Measurements from ENCODE around the gene LAMA4.
"Not testable (repeated sequence)": the region's sequence is repeated elsewhere in the genome, so short reads cannot be mapped to it uniquely, and the experiment has no call there.

The LAMA4 gene

DNA sequence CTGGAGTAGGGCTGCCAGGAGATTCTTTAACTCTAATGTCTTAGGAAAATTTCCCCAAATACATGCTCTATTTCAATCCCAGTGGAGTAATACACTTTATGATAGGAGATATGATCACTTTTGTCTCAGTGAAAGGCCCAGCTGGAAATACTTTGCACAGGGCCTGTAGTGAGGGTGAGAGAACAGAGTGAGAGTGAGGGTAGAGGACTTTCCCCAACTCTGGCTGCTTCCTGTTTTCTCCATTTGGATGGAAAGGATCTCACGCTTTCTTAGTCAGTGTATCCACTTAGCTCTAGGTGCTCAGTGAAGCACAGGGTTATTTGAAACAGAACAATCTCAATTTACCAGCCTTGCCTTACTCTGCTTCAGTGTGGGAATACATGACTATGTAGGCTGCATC lies 130.4 kb downstream of the LAMA4 start:
- no peak for DNase-seq

DNA sequence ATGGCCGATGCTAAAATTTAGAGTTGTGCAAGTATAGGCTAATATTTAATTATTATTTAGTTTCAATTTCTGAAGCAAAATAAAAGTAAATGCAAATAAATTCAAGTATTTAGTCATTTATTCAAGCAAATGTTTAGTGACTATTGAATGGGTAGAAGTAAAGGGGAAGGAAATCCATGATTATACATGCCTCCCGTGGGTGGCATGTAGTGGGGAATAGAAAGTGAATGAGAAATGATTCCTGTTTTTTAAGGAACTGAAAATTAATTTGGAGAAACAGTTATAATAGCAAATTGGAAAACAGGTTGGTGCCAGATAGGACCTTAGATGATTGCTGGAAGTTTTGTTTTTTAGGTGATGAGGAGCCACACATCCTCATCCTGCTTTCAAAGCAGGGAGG lies 131.6 kb downstream of the LAMA4 start:
- DNase-seq = no peak

DNA sequence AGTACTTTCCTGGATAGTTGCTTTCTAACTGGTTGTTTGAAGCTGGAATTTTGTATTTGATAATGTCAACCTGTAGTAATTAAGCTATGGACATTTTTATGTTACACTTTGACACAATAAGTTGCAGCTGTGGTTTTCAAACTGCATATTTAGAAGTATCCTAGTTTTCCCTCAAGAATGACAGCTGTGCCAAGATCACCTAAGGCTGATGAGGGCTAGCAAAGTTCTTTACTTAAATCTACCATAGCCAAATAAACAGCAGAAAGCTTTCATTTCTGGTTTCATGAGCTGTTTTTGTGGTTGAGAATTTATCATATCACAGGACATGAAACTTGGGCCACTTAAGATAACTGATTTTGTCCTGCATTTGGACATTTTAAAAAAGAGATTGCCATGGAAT lies 136.3 kb downstream of the LAMA4 start:
- no peak for DNase-seq

DNA sequence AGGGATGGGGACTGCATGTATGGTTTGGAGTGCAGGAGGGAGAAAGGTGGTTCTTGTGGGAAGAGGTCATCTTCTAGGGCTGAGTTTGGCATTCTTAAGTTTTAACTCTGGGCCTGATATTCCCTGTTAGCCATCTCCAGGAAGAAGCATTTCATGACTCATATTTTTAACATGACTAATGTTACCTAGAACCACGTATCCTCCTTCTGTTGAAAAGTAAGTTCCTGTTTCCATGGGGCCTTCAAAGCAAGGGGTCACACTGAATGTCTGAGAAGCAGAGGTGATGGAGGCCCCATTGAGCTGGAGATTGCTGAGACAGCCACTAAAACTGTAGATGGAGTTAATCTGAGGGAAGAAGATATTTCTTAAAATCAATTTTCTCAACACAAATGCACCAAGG lies 136.8 kb downstream of the LAMA4 start:
- no peak for DNase-seq

DNA sequence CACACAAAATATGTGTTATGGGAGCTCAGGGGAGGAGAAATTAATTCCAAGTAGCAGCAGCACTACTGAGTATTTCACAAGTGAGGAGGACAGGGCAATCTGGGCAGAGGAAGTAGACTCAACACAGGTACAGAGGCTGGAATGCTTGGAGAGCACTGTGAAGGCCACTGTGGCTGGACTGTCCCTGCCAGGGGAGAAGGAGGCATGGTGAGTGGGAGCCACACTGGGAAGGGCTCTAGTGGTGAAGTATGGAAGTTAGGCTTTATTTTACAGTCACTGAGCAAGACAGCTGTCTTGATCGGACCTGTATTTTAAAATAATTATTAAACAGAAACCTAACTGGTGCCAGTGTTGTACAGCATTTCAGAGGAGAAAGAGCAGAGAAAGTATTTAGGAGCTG lies 138.1 kb downstream of the LAMA4 start:
- no peak for DNase-seq

DNA sequence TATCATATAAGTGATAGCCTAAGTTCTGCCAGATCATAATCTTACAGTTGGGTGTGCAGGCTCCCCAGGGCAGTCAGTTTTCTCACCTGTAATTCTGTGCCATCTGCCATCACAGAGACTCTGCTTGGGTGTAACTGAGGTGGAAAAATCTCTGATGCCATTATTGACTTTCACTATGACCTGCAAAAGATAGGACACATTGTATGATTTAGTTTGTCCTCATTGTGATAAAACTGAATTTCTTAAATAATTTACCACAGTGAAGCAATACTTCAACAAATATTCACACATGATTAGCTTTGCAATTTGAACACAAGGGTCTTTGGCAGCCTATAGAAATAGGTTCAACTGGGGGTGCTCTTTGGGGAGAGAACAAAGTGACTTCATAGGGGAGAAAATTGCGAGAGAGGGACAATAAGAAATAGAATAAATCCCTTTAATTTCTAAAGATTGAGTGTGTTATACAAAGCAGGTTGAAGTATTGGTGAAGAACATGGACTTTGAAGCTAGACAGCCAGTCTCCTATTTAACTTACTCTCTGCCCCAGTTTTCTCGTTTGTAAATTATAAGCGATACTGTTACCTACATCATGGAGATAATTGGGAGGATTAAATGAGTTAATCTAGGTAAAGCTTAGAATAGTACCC lies 139.7 kb downstream of the LAMA4 start:
- DNase-seq = no peak

DNA sequence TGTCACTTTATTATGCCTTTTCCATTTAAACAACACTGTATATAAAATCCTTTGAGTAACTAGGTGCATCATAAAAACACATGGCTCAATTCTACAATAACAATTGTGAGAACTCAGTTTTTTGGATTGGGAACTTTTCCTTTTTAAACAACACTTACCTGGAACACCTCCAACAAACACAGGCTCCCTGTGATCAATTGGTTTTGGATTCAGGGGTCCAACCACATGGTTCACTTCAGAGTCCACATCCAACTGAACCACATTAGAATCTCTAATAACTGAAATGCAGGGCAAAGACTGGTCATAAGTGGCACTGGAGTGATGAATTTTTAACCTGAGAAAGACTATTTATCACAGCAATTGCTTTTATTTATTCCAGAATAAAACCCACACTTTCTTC lies 140.4 kb downstream of the LAMA4 start:
- no peak for DNase-seq

DNA sequence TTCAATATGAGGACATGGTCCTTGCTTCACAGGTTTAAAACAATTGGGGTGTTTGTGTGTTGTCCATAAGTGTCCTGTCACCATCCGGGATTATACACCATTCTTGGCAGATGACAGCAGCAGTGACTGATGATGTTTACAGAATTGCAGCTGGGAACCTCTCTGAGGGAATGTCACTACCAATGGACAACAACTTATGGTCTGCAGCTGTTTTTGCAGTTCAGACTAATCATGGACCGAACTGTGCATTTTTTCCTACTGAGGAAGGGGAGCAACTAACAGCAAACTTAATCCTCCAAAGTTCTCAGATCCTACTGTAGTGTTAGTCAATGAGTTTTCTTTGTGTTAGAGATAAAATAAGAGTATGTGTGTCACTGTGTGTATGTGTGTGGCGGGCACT lies 140.9 kb downstream of the LAMA4 start:
- DNase-seq = no peak

DNA sequence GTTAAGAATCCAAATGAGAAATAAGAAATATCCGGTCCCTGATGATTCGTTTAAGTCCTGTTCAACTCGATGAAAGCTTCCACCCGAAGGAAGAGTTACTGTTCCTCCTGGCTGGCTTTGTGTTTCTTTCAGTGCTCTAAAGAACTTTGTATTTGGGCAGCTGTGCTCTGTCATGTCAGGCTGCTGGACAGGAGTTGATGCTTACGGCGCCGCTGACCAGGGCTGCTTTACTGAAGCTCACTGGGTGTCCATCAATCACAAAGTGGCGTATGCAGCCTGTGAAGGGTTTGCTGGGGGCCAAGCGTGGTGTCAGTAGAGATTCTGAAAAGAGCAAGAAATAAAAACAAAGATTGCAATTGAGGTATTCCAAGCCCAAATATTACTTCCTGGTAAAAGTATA lies 145.1 kb downstream of the LAMA4 start:
- DNase-seq = no peak

DNA sequence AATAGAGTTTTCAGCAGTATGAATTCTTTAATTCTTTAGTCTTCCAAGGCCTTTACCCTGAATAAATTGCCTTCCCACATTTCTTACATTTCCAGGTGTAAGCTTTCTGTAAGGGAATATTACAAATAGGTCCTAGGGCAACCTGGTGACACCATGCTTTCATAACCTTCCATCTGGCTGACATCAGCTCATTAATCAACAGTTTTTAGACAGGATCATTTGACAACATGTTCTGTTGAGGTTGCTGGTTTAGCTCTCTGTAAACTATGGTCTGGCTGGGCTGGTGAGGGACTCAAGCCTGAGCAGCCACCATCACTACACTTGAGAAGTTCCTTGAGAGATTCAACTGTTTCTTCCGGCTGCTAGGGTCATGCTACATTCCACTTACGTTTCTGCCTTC lies 147.8 kb downstream of the LAMA4 start:
- no peak for DNase-seq

DNA sequence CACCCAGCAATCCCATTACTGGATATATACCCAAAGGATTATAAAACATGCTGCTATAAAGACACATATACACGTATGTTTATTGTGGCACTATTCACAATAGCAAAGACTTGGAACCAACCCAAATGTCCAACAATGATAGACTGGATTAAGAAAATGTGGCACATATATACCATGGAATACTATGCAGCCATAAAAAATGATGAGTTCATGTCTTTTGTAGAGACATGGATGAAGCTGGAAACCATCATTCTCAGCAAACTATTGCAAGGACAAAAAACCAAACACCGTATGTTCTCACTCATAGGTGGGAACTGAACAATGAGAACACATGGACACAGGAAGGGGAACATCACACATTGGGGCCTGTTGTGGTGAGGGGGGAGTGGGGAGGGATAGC lies 148.3 kb downstream of the LAMA4 start:
- not testable (repeated sequence) for DNase-seq

DNA sequence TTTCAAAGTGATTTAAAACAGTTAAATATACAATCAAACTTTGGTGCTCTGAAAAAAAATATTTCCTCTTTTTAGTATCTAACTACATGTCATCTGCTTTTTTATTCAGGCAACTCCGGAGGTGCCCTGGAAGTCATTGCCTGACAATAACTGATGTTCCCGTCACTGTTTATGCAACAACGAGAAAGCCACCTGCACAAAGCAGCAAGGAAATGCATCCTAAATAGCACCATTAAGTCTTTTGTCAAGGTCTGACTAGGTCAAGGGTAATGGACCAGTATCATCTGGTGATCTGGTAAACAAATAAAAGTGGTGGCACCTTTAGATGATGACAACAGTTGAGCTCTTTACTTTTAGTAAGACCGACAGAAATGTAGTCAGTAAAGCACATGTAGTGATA lies 153.8 kb downstream of the LAMA4 start:
- DNase-seq = no peak

DNA sequence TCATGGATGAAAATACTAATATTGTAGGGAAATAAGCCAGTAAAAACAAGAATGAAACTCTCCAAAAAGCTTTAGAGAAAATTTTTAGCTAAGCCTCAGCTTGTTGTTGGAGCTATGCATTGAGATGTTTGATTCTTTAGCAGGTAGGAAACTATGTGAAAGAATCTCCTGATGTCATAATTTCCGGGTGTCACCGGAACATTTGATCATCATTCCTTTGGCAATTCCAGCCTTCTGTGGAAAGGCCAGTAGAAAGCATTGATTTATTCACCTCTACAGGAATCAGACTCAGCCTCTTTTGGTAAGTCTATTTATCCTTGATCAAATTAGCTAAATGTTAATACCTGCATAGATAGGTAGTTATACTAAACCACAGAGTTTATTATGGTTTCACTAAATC lies 157.5 kb downstream of the LAMA4 start:
- no peak for DNase-seq

DNA sequence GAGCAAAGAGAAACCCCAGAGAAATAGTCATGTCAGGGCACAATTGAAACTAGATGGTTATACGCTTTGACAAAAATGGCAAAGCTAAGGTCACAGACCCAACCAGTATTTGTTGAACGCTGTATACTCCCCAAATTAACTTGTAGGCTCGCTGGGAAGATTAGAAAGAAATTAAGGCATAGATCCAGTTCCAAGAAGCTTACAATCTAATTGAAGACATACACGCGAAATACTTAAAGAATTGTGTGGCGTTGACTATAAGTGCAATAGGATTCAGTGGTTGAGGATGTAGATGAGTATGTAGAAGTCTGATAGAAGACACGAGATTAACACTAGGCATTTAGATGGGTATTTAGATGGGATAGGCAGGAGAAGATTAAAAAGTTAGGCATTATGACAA lies 166.5 kb downstream of the LAMA4 start:
- no peak for DNase-seq

DNA sequence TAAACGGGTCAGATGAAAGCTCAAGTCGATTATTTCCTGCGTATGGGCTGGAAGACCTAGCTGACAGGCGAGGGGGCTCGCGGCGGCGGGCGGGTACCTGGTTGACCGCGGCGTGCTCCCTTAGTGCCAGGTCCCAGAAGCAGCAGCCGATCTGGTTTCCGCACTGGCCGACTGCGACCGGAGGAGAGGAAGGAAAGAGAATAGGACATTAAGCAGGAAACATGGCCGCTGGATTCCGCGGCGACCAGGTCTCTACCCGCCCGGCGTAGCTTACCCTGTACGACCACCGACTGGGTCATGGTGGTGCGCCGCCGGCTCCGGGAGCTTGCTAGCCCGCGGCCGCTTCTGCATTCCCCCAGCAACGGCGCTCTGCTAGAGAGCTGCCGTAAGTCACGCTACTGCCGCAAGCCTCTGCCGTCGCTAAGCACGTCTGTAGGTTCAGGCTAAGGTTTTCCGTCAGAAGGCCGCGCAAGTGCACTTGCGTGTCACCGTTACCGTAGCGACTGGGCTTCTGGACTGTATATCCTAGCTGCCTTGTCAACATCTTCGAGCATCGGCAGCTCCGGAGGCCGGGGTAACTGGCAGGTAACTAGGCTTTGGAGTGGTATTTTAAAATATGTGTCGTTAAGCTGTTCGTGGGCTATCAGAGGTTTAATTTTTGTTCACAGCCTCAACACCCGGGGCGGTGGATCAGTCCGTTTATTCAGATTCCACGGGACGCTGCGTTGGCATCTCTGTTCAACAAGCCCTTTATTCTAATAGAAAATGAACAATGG lies 167.0 kb downstream of the LAMA4 start, which contains the start of the genes FAM229B and TUBE1:
TSS of gene FAM229B (plus strand) at position 456 of the 776 bp plus-strand sequence. CDS start 11,693 bp downstream, outside the sequence.
TSS of gene TUBE1 (minus strand) at position 347 of the 776 bp plus-strand sequence. CDS start at position 299, 48 bp downstream.
- DNase-seq = peak; percentile 86 to 88

DNA sequence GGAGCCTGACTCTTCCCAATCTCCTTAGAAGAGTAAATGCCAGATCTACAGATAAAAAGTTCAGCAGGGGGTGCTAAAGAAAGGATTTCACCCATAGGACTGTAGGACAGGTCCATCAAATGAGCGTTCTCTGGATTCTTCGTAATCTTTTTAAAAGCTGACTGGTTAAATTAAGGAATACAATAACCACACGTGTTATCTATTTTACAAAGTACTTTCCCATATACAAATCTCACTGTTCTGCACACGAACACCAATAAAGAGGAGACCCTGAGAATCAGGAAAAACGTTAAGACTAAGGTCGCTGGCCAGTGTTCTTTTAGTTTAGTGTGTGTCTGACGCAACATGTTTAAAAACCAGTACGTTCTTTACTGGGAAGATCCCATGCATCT lies 167.6 kb downstream of the LAMA4 start:
- no peak for DNase-seq

DNA sequence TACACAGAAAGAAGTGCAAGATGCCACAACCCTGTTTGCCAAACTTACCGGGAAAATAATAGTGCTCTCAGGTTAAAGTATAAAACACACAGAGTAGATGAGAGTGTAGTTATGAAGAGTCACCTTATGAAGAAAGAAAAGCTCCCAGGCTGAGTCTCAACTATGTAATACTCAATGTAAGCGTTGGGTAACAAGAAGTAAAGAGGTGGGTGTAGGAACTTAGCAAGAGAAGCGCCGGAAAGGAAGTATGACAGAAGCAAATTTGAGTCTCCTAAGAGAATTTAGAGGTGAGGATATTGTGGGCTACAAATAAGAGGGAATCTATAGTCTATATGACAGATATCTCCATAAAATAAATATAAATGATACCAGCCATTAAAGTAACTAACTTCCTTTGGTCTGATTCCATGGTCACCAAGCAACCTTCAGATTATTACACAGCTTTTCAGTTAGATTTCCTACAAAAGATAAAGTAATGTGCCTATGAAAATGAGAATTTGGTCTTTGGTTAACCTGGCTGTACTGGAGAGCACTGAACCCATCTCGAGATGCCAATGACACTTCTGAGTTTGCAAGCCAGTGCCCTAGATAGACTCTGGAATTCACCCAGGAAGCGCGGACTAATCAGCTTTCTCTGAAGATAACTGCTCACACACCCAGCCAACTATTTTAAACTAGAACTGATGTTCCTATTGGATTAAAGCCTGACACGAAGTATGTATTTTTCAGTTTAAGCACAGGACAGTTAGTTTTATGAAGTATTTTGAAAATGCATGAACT lies 168.9 kb downstream of the LAMA4 start:
- no peak for DNase-seq

DNA sequence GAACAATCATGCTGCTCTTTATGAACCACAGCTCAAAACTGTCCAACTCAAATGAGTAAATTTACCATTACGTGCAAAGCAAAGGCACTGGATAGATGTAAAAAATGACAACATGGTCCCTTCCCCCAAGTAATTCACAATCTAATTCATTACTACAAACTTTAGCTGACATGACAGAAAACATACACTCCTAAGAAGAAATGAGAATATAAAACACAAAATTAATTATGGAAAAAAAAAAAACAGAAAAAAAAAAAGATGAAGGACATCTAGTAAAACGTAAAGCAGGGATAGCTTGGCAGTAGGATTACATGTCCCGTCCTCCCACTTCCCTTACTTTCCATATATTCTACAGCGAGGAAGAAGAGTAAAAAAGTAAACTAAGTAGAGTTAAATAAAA lies 172.8 kb downstream of the LAMA4 start:
- DNase-seq = no peak

DNA sequence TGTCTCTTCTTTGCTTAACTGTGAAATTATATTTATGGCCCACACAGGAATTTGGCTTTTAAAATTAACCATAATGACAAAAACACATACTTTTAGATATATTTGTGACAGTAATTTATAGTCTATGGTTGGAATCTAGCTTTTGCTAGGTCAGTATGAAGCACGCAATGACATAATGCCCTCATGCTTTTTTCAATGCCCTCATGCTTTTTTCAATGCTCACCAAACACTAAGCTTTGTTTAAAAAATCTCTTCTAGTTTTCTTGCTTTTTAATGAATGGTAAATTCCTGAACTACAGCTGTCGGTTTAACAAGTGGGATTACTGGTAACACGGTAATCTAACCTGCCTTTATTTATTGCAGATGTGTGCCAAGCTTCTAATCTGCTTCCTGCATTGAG lies 187.8 kb downstream of the LAMA4 start:
- no peak for DNase-seq

DNA sequence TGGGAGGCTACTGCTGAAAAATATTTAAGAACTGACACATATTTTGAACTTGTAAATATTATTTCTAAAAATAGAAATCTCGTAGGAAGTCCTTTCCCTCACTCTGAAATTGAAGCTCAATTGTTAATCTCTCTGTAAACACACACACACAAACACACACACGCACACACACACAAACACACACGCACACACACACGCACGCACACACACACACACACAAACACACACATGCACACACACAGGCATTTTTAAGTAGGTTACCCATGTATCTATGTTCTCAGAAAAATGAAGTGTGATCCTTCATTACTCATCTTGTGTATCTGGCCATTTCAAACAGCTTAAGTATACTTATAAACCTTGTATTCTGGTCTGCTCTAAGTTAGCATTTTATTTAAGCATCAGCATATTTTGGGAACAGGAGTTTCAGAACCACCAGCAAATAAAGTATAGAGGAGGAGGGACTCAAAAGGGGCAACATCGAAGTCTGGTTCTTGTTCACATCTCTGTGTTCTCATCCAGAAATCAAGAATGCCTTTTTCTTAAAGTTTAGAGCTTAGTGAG lies 188.9 kb downstream of the LAMA4 start:
- no peak for DNase-seq

DNA sequence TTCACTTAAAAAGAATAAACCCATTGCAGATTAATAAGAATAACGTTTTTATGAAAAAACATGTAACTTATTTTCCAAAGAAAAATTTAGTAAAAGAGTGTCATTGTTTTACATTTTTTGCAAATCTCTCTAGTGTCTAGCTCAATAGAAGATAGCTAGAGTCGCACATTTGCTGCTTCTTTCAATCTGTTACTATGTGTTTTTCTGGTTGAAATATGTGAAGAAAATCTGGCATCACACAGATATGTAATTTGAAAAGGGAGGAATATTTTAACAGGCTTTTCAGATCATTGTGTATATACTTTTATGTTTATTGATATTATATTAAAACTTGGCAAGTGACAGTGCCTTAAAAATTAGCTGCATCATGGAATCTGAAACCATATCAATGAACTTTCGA lies 191.4 kb downstream of the LAMA4 start:
- no peak for DNase-seq

DNA sequence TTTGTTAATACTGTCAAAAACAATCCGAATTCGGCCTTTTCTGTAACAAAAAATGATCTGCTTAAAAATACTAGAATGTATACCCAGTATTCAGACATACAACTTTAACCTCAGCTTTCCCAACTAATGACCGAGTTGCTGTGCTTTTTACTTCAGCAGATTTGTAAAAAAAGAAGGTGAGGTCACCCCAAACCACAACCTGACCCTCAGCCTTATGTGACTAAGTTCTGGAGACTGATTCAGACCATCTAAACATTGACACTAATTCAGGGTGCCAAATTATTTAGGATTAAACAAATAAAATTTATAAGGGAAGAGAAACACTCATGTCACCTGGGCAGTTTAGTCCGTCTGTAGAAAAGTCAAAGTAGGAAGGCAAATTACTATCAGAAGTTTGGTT lies 192.8 kb downstream of the LAMA4 start:
- no peak for DNase-seq
